K562 (cell line): Measurements from ENCODE around the gene USP20. TPM values are rescaled to one million over a fixed set of nuclear protein-coding genes. Genes with fewer than 3 reads are reported as not detected.

Experiments used
- BMI1 ChIP-seq: fragments of 150-350 bp; IDR thresholded peaks from 2 replicates; pipeline ENCODE4 v1.6.1; 2014; ENCODE audit warnings: low read length
- CCAR2 ChIP-seq: fragments of 200-400 bp; formaldehyde crosslinking; IDR thresholded peaks from 2 replicates; pipeline ENCODE4 v1.6.1; 2017; ENCODE audit warnings: mild to moderate bottlenecking, low read depth, low read length
- CEBPZ ChIP-seq: fragments of 150-350 bp; IDR thresholded peaks from 2 replicates; pipeline ENCODE4 v1.6.1; 2014; ENCODE audit warnings: low read depth, mild to moderate bottlenecking, low read length, borderline replicate concordance
- HINFP ChIP-seq: fragments of 450-650 bp; conservative IDR thresholded peaks from 2 replicates; pipeline ENCODE4 v1.6.1; 2016; ENCODE audit warnings: missing genetic modification characterization, low read depth, mild to moderate bottlenecking, control low read depth, missing compliant biosample characterization
- HOXB6 ChIP-seq: fragments of 250-450 bp; sonication (Bioruptor Pico); IDR thresholded peaks from 2 replicates; pipeline ENCODE4 v1.5.1; 2022; ENCODE audit warnings: mild to moderate bottlenecking, borderline replicate concordance
- PHF20 ChIP-seq: fragments of 450-650 bp; IDR thresholded peaks from 2 replicates; pipeline ENCODE4 v1.6.1; 2018; ENCODE audit not compliant: partially characterized antibody
- POLR3A ChIP-seq: IDR thresholded peaks from 2 replicates; pipeline ENCODE4 v1.6.1; 2011; ENCODE audit warnings: borderline replicate concordance, mild to moderate bottlenecking, moderate library complexity; ENCODE audit not compliant: insufficient read length, insufficient read depth; ENCODE audit errors: extremely low read depth
- RBM15 ChIP-seq: fragments of 200-400 bp; formaldehyde crosslinking; IDR thresholded peaks from 2 replicates; pipeline ENCODE4 v1.6.1; 2018; ENCODE audit warnings: mild to moderate bottlenecking, low read length, moderate library complexity; ENCODE audit not compliant: insufficient read depth
- SOX6 ChIP-seq: fragments of 450-650 bp; IDR thresholded peaks from 2 replicates; pipeline ENCODE4 v1.6.1; 2014; ENCODE audit warnings: mild to moderate bottlenecking
- TRIM24 ChIP-seq, 2 experiments: fragments of 450-650 bp; IDR thresholded peaks; 2 replicates each; pipeline ENCODE4 v1.6.1; 2016
- TRIM25 ChIP-seq: fragments of 450-650 bp; IDR thresholded peaks from 2 replicates; pipeline ENCODE4 v1.7.0; 2016; ENCODE audit warnings: borderline replicate concordance
- ZFPM2 ChIP-seq: fragments of 250-450 bp; sonication (Bioruptor Pico); IDR thresholded peaks from 2 replicates; pipeline ENCODE4 v1.5.1; 2022; ENCODE audit warnings: mild to moderate bottlenecking
- ZMIZ1 ChIP-seq, 2 experiments: fragments of 150-350 bp in 1 of 2; IDR thresholded peaks; 2 replicates each; pipeline ENCODE4 v1.6.1; 2012 to 2016; ENCODE audit warnings: low read depth in 2 of 2, low read length in 2 of 2, mild to moderate bottlenecking in 1 of 2, moderate library complexity in 1 of 2
- ZNF197 ChIP-seq: fragments of 200-800 bp; sonication (Bioruptor generic); IDR thresholded peaks from 2 replicates; pipeline ENCODE4 v1.6.1; 2016; ENCODE audit warnings: low read depth, missing genetic modification characterization, missing compliant biosample characterization
- ZNF395 ChIP-seq: fragments of 200-800 bp; sonication (Bioruptor generic); IDR thresholded peaks from 2 replicates; pipeline ENCODE4 v1.6.1; 2017; ENCODE audit warnings: missing genetic modification characterization, missing compliant biosample characterization
- polyA plus RNA-seq, 8 experiments: library from polyadenylated mRNA; depleted of rRNA in 4 of 8; stranded (reverse) in 5 of 8; unstranded in 3 of 8; fragments of >200 nt; fragmentation: Nextera tagmentation in 2 of 8; fragmentation: Illumina TruSeq in 1 of 8; extraction: Ambion mirVana in 2 of 8; extraction: Trizol in 1 of 8; gene quantifications; 2 replicates each; pipeline versions ENCODE4 v1.2.1 to v1.2.3, GENCODE V29; 2011 to 2014; ENCODE audit warnings: inconsistent platforms in 1 of 8, missing spikeins in 1 of 8
- total RNA-seq, 7 experiments: library from RNA; depleted of rRNA in 6 of 7; stranded (reverse); fragments of >200 nt in 6 of 7; fragmentation: Illumina TruSeq in 2 of 7; extraction: Trizol in 2 of 7; gene quantifications; 2 replicates each; pipeline versions ENCODE4 v1.2.1 to v1.2.3, GENCODE V29; 2011 to 2021; ENCODE audit warnings: low replicate concordance in 1 of 7

USP20 gene
- total and polyA plus RNA-seq, 9 of the 15 experiments (the other 6 are each of a cell fraction or from before 2014, with no cell fraction given) = 1.9 to 136 (median 49.1) TPM

- no peak for TF ChIP-seq ZFPM2
- no peak for TF ChIP-seq TRIM25
- no peak for TF ChIP-seq PHF20
- no peak for TF ChIP-seq POLR3A
- no peak for TF ChIP-seq ZNF197
- TF ChIP-seq HINFP (tag) = no peak
- TF ChIP-seq HOXB6 (CRISPR knock-in tag) = no peak
- TF ChIP-seq ZMIZ1 (IDR thresholded peaks at IDR 0.05; ENCODE audit: low read depth in 2 of 2, low read length in 2 of 2) = 0 out of 4 replicates have a peak, but pooled peaks of 1 of the 2 experiments have one; percentile 12
- TF ChIP-seq BMI1 = no peak
- TF ChIP-seq ZNF395 (CRISPR knock-in tag) = no peak
- TF ChIP-seq CEBPZ = no peak
- no peak for TF ChIP-seq TRIM24 (IDR thresholded peaks at IDR 0.05)
- no peak for TF ChIP-seq CCAR2
- TF ChIP-seq SOX6 = no peak
- no peak for TF ChIP-seq RBM15
Measured at GRCh38 chr9:129835128-129835859, at the start of gene USP20, which contains the start of gene C9orf78 (continued).
